SU-DHL-6 (cell line): ENCODE measurements around the gene AGBL4.

ENCODE experiments used
- H2AFZ ChIP-seq: fragments of 200-600 bp; sonication (generic); 2 replicates; pipeline ENCODE4 v1.6.1; 2014; ENCODE audit warnings: low read depth, mild to moderate bottlenecking, moderate library complexity, mixed read lengths, antibody characterized with exemption, low read length; ENCODE audit not compliant: severe bottlenecking
- H3F3A ChIP-seq: fragments of 200-600 bp; shearing (Covaris generic); 2 replicates; pipeline ENCODE4 v1.6.0; 2016; ENCODE audit warnings: antibody characterized with exemption, mild to moderate bottlenecking; ENCODE audit not compliant: insufficient read depth
- H3K27ac ChIP-seq: fragments of 200-600 bp; sonication (generic); 2 replicates; pipeline ENCODE4 v1.5.1; 2016; ENCODE audit warnings: low read depth, mild to moderate bottlenecking, low read length, moderate library complexity, mixed read lengths
- H3K27me3 ChIP-seq: fragments of 200-600 bp; sonication (generic), shearing (Covaris generic); 2 replicates; pipeline ENCODE4 v1.6.0; 2014; ENCODE audit warnings: mild to moderate bottlenecking, low read length
- H3K36me3 ChIP-seq: fragments of 200-600 bp; sonication (generic); 2 replicates; pipeline ENCODE4 v1.6.1; 2014; ENCODE audit warnings: mild to moderate bottlenecking, low read length, mixed read lengths
- H3K4me2 ChIP-seq: fragments of 300-600, 200-600 bp; shearing (Covaris generic), sonication (generic); 2 replicates; pipeline ENCODE4 v1.6.0; 2014; ENCODE audit warnings: low read length, low read depth, mild to moderate bottlenecking; ENCODE audit not compliant: poor library complexity, severe bottlenecking
- H3K4me3 ChIP-seq: fragments of 200-600 bp; sonication (generic); 2 replicates; pipeline ENCODE4 v1.5.1; 2014; ENCODE audit warnings: antibody characterized with exemption, low read length, mild to moderate bottlenecking, mixed read lengths; ENCODE audit not compliant: insufficient read depth, poor library complexity, severe bottlenecking
- H3K79me2 ChIP-seq: fragments of 200-600 bp; sonication (generic); 2 replicates; pipeline ENCODE4 v1.6.1; 2014; ENCODE audit warnings: mild to moderate bottlenecking, low read length, moderate library complexity; ENCODE audit not compliant: insufficient read depth
- H3K9ac ChIP-seq: fragments of 200-600 bp; sonication (generic); 2 replicates; pipeline ENCODE4 v1.7.0; 2014; ENCODE audit warnings: mild to moderate bottlenecking, low read length
- H3K9me2 ChIP-seq: fragments of 200-600 bp; sonication (generic); replicated peaks from 2 replicates; pipeline ENCODE4 v1.6.1; 2014; ENCODE audit warnings: low read length; ENCODE audit not compliant: insufficient read depth
- H3K9me3 ChIP-seq: fragments of 200-600 bp; sonication (generic); 2 replicates; pipeline ENCODE4 v1.6.1; 2014; ENCODE audit warnings: low read length, mixed read lengths; ENCODE audit not compliant: insufficient read depth
- H4K20me1 ChIP-seq: fragments of 200-600 bp; sonication (generic); 2 replicates; pipeline ENCODE4 v1.6.1; 2014; ENCODE audit warnings: low read depth, mild to moderate bottlenecking, antibody characterized with exemption, low read length, moderate library complexity, mixed read lengths
- EZH2phosphoT487 ChIP-seq: fragments of 200-600 bp; sonication (generic), shearing (Covaris generic); conservative IDR thresholded peaks from 2 replicates; pipeline ENCODE4 v1.6.1; 2018; ENCODE audit warnings: mild to moderate bottlenecking, antibody characterized with exemption, low read length, moderate library complexity, mixed read lengths
- TF ChIP-seq, protein P1 (sequence below): fragments of 200-600 bp; sonication (generic); IDR thresholded peaks from one replicate; pipeline ENCODE4 v1.5.1; 2017; ENCODE audit warnings: antibody characterized with exemption, mild to moderate bottlenecking, low read length, moderate library complexity; ENCODE audit not compliant: insufficient read depth, poor library complexity, severe bottlenecking

The AGBL4 gene

DNA sequence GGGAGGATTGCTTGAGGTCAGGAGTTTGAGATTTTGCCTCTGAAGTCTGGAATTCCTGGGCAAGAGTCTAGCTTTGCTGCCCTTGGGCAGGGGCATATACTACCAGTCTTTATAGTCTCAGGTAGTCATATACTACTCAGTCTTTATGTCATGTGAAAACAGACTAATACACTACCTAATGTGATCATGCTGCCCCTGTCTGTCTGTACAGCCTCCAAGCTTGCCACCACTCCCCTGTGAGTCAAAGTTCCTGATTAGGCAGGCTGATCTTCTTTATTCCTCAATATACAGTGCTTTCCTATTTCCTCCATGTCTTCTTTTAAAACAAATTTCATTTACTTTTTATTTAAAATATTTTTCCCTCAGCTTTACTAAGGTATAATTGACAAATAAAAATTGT is 1141.7 kb downstream of the AGBL4 start:
- Histone ChIP-seq H3K27me3 (no peaks in the 10 kb centered on the region), H3K27ac (no peak overlapping the region), H2AFZ (no peak overlapping the region), H3K36me3 (no peaks in the 10 kb centered on the region), H3F3A (no peaks in the 10 kb centered on the region), H3K9ac (no peak overlapping the region), H4K20me1 (no peaks in the 10 kb centered on the region), H3K9me2 (no peaks in the 10 kb centered on the region), H3K4me3 (no peak overlapping the region), H3K79me2 (no peaks in the 10 kb centered on the region), H3K4me2 (no peak overlapping the region), H3K9me3 (no peaks in the 10 kb centered on the region)
- TF ChIP-seq, protein P1, sequence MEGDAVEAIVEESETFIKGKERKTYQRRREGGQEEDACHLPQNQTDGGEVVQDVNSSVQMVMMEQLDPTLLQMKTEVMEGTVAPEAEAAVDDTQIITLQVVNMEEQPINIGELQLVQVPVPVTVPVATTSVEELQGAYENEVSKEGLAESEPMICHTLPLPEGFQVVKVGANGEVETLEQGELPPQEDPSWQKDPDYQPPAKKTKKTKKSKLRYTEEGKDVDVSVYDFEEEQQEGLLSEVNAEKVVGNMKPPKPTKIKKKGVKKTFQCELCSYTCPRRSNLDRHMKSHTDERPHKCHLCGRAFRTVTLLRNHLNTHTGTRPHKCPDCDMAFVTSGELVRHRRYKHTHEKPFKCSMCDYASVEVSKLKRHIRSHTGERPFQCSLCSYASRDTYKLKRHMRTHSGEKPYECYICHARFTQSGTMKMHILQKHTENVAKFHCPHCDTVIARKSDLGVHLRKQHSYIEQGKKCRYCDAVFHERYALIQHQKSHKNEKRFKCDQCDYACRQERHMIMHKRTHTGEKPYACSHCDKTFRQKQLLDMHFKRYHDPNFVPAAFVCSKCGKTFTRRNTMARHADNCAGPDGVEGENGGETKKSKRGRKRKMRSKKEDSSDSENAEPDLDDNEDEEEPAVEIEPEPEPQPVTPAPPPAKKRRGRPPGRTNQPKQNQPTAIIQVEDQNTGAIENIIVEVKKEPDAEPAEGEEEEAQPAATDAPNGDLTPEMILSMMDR: no peak

DNA sequence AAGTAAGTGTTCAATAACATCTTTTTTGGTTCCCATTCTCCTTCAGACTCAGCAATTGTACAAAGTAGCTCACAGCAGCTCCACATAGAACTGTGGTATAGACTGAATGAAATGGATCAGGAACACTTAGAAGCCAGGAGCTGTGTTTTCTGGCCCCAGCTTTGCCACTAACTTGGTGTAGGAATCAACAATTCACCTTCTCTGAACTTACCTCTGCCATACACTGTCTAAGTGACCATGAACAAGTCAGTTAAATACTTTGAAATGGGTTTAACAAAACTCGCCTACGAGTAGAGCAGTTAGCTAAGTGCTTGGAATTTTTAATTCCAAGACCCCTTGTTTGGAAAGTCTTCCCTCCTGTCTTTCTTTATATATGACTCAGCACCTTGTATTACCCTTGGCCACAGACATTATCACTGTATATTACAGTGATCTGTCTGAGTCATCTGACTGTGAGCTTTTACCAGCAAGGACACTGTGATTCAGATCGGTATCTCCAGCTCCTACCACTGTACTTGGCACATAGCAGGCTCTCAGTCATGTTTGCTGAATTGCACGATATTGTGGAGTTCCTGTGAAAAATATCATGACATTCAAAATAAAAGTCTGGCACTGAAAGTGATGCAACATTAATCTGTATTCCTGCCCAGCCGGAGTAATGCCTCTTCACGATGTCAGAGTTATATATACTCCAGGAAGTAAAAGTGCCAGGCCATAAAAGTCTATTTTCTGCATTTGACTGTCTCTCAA is 1145.4 kb downstream of the AGBL4 start:
- Histone ChIP-seq H4K20me1 (no peaks in the 10 kb centered on the region), H3K27me3 (no peaks in the 10 kb centered on the region), H3K9me2 (no peaks in the 10 kb centered on the region), H3K79me2 (no peaks in the 10 kb centered on the region), H2AFZ (no peak overlapping the region), H3K36me3 (no peaks in the 10 kb centered on the region), H3K4me2 (no peak overlapping the region), H3K27ac (no peak overlapping the region), H3F3A (no peaks in the 10 kb centered on the region), H3K4me3 (no peak overlapping the region), H3K9me3 (no peaks in the 10 kb centered on the region), H3K9ac (no peak overlapping the region)
- TF ChIP-seq EZH2phosphoT487: no peak
- TF ChIP-seq, protein P1: no peak

DNA sequence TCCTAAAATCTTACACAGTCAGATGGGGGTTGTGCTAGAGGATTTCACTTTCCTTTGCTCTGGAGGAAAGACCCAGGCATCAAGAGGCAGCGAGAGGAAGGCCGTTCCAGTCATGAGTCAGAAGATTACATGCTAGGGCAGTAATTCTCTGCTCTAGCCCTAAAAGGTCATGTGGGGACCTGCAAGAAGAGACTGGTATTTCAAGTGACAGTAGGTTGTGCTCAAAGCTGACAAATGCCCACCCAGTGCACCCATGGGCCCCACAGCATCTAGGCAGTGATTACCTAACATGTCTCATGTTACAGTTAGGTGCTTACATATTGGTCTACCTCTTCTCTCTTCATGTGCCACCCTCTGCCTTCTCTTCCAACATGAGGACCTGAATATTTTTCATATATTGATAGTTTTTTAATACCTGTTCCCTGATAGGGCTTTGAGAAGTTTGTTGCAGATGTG is 1147.4 kb downstream of the AGBL4 start:
- Histone ChIP-seq H2AFZ (no peak overlapping the region), H3K36me3 (no peaks in the 10 kb centered on the region), H3K4me2 (no peak overlapping the region), H3K79me2 (no peaks in the 10 kb centered on the region), H3K27ac (no peak overlapping the region), H3F3A (no peaks in the 10 kb centered on the region), H3K9ac (no peak overlapping the region), H3K27me3 (no peaks in the 10 kb centered on the region), H3K9me3 (no peaks in the 10 kb centered on the region), H4K20me1 (no peaks in the 10 kb centered on the region), H3K4me3 (no peak overlapping the region), H3K9me2 (no peaks in the 10 kb centered on the region)
- no peak for TF ChIP-seq EZH2phosphoT487
- TF ChIP-seq, protein P1: no peak
